Activated T-cell treated with anti-CD3 and anti-CD28 coated beads, Interleukin-2, amount 50 U/mL, for 1 hour (primary cell): ENCODE results near the gene HIGD1C.
"Not testable (repeated sequence)": the region's sequence is repeated elsewhere in the genome, so short reads cannot be mapped to it uniquely, and the experiment has no call there.

Source experiments
- DNase-seq: peaks from one replicate; pipeline ENCODE4 v3.0.0-alpha.2; 2020

The HIGD1C gene

GRCh38 chr12:50952510-50952909 lies at the start of gene HIGD1C:
HIGD1C (plus strand) TSS chr12:50952544; CDS start chr12:50953999, 1,455 bp downstream.
- no peak for DNase-seq

- not testable (repeated sequence) for DNase-seq
Observed at GRCh38 chr12:50908479-50908878, 43.9 kb upstream of the HIGD1C start.

GRCh38 chr12:50912361-50912760 lies 40.0 kb upstream of the HIGD1C start:
- not testable (repeated sequence) for DNase-seq

GRCh38 chr12:50913224-50913623 lies 39.1 kb upstream of the HIGD1C start:
- DNase-seq, result no peak

GRCh38 chr12:50914872-50915484 lies 37.4 kb upstream of the HIGD1C start:
- DNase-seq, result no peak

GRCh38 chr12:50916292-50916691 lies 36.1 kb upstream of the HIGD1C start:
- no peak for DNase-seq

- no peak for DNase-seq
Observed at GRCh38 chr12:50918584-50919316, 33.6 kb upstream of the HIGD1C start.

GRCh38 chr12:50922820-50923219 lies 29.5 kb upstream of the HIGD1C start:
- no peak for DNase-seq

- no peak for DNase-seq
Observed at GRCh38 chr12:50923361-50924130, 28.8 kb upstream of the HIGD1C start.

GRCh38 chr12:50924131-50924438 lies 28.3 kb upstream of the HIGD1C start:
- no peak for DNase-seq

GRCh38 chr12:50924439-50925341 lies 27.7 kb upstream of the HIGD1C start:
- no peak for DNase-seq

GRCh38 chr12:50925342-50925651 lies 27.0 kb upstream of the HIGD1C start:
- DNase-seq, result no peak

GRCh38 chr12:50925920-50926319 lies 26.4 kb upstream of the HIGD1C start:
- no peak for DNase-seq

- no peak for DNase-seq
Observed at GRCh38 chr12:50926415-50926814, 25.9 kb upstream of the HIGD1C start.

- DNase-seq, result not testable (repeated sequence)
Observed at GRCh38 chr12:50926932-50927331, 25.4 kb upstream of the HIGD1C start.

- no peak for DNase-seq
Observed at GRCh38 chr12:50927356-50927755, 25.0 kb upstream of the HIGD1C start.

- DNase-seq, result no peak
Observed at GRCh38 chr12:50927766-50928224, 24.5 kb upstream of the HIGD1C start.

GRCh38 chr12:50928392-50928791 lies 24.0 kb upstream of the HIGD1C start:
- DNase-seq, result no peak

GRCh38 chr12:50929831-50930230 lies 22.5 kb upstream of the HIGD1C start:
- DNase-seq, result no peak

- DNase-seq, result not testable (repeated sequence)
Observed at GRCh38 chr12:50930477-50930876, 21.9 kb upstream of the HIGD1C start.

- DNase-seq, result no peak
Observed at GRCh38 chr12:50932787-50933280, 19.5 kb upstream of the HIGD1C start.

GRCh38 chr12:50933459-50934124 lies 18.8 kb upstream of the HIGD1C start:
- no peak for DNase-seq
